Occipital lobe (tissue), 2 donors: ENCODE data around the gene MAST4. TPM values are rescaled to one million over a fixed set of nuclear protein-coding genes. Genes with fewer than 3 reads are reported as not detected.
"Not testable (repeated sequence)": the region's sequence is repeated elsewhere in the genome, so short reads cannot be mapped to it uniquely, and the experiment has no call there.

Experiments used
- DNase-seq: peaks from one replicate; lab custom pipeline; 2025; lab: John Stamatoyannopoulos, UW
- total RNA-seq: library from RNA; depleted of rRNA; stranded (reverse); fragments of >200 nt; gene quantifications from one replicate; pipeline ENCODE4 v1.2.3, GENCODE V29; 2014

MAST4 gene
- total RNA-seq, 1 donor from 2014 or later = 13.6 TPM

GRCh38 chr5:67153292-67153691, 557.1 kb downstream of the MAST4 start:
- DNase-seq = no peak

DNA sequence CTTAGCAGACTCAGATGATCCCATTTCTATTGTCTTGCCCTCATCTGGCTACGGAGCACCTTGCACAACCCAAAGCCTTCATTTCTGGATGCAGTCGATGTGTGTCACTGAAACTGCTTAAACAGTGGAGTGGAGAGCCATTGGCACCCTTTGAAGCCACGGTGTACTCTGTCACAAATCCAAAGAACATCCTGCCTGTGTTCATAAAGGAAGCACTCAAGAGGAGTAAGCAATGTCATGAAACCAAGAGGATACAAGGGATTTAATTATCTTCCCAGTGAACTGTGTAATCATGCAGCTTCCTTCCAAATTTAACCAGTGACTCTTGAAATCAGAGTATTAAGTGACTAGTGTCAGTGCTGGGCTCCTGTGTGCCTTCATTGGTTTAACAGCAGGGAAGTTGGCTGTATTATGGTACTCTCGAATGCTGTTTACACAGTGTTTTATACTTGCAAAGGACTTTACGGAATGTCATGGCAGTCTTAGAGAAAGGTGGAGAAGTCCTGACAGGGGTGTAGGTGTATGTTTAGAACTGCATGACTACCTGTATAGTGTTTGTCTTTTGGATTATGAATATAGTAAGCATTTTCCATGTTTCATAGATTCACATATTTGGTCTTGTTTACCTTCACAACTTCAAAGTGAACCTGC, 558.5 kb downstream of the MAST4 start:
- DNase-seq = no peak

DNA sequence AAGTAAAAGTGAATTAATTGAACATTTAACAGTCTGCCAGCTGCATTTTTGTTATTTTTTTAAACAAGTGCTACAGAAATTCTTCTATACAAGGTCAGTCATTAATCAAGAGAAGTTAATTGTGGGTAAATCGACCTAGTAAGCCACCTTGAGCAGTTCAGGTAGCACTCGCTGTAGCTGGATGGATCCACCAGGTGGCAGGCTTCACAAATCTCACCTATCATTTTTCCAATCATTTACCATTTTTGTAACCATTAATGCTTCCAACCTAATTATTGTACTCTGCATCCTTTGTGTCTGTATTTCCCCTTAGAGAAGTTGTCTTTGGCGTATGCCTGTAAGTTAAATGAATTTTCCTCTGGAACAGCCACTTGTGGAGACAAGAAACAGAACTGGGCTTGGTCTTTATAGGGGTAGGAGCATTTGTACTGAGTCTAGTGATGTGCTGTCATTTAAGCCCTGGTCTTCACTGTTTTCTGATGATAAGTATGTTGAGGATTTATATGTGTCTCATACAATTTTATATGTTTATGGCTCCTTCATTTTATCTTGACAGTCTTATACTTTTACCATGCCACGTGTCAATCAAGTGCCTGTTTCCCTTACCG, 560.9 kb downstream of the MAST4 start:
- DNase-seq = no peak

DNA sequence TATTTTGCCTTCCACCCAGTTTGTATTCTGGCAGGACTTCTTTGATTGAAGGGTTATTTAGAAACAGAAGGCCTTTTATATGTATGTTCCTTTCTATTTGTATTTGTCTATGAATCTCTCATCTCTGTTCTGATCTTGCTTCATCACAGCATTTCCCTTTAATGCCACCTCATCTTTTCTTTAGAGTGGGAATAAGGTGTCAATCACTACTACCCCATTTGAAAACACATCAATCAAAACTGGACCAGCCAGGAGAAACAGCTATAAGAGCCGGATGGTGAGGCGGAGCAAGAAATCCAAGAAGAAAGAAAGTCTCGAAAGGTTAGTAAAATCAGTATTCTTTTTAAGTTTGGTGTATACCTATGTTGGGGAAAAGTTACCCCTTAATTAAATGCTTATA, 564.1 kb downstream of the MAST4 start:
- no peak for DNase-seq

GRCh38 chr5:67160985-67161384, 564.8 kb downstream of the MAST4 start:
- no peak for DNase-seq

DNA sequence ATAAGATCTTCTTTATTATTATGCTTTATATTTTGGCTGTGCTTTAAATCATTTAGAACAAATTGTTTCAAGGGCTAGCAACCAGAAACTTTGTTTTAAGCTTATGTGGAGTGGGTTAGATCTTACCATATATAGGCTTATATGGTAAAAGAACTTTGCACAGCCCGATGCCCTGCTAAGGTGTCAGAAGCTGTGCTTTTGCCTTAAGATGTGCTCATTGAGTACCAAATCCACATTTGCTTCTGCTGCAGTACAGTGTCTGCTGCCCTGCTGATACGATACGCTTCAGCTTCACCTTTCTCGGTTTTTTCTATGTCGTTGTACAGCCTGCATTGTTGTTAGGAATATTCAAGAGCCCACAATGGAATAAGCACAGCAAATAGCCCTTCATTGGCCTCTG, 565.6 kb downstream of the MAST4 start:
- no peak for DNase-seq

GRCh38 chr5:67163231-67163756, 567.1 kb downstream of the MAST4 start:
- no peak for DNase-seq

DNA sequence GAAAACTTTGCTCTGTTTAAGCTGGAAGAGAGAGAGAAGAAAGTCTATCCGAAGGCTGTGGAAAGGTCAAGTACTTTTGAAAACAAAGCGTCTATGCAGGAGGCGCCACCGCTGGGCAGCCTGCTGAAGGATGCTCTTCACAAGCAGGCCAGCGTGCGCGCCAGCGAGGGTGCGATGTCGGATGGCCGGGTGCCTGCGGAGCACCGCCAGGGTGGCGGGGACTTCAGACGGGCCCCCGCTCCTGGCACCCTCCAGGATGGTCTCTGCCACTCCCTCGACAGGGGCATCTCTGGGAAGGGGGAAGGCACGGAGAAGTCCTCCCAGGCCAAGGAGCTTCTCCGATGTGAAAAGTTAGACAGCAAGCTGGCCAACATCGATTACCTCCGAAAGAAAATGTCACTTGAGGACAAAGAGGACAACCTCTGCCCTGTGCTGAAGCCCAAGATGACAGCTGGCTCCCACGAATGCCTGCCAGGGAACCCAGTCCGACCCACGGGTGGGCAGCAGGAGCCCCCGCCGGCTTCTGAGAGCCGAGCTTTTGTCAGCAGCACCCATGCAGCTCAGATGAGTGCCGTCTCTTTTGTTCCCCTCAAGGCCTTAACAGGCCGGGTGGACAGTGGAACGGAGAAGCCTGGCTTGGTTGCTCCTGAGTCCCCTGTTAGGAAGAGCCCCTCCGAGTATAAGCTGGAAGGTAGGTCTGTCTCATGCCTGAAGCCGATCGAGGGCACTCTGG, 567.8 kb downstream of the MAST4 start:
- no peak for DNase-seq

- DNase-seq = no peak
These were observed 568.8 kb downstream of the MAST4 start for GRCh38 chr5:67164856-67165525.

DNA sequence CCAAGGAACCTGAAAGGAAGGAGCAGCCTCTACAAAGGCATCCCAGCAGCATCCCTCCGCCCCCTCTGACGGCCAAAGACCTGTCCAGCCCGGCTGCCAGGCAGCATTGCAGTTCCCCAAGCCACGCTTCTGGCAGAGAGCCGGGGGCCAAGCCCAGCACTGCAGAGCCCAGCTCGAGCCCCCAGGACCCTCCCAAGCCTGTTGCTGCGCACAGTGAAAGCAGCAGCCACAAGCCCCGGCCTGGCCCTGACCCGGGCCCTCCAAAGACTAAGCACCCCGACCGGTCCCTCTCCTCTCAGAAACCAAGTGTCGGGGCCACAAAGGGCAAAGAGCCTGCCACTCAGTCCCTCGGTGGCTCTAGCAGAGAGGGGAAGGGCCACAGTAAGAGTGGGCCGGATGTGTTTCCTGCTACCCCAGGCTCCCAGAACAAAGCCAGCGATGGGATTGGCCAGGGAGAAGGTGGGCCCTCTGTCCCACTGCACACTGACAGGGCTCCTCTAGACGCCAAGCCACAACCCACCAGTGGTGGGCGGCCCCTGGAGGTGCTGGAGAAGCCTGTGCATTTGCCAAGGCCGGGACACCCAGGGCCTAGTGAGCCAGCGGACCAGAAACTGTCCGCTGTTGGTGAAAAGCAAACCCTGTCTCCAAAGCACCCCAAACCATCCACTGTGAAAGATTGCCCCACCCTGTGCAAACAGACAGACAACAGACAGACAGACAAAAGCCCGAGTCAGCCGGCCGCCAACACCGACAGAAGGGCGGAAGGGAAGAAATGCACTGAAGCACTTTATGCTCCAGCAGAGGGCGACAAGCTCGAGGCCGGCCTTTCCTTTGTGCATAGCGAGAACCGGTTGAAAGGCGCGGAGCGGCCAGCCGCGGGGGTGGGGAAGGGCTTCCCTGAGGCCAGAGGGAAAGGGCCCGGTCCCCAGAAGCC, 569.6 kb downstream of the MAST4 start:
- DNase-seq = peak; percentile 64

GRCh38 chr5:67166460-67167285, 570.5 kb downstream of the MAST4 start:
- DNase-seq = no peak

- DNase-seq = no peak
These were observed 571.9 kb downstream of the MAST4 start for GRCh38 chr5:67168069-67168468.

GRCh38 chr5:67170767-67171166, 574.6 kb downstream of the MAST4 start:
- no peak for DNase-seq

DNA sequence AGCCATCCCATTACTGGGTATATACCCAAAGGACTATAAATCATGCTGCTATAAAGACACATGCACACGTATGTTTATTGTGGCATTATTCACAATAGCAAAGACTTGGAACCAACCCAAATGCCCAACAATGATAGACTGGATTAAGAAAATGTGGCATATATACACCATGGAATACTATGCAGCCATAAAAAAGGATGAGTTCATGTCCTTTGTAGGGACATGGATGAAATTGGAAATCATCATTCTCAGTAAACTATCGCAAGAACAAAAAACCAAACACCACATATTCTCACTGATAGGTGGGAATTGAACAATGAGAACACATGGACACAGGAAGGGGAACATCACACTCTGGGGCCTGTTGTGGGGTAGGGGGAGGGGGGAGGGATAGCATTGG, 577.2 kb downstream of the MAST4 start:
- DNase-seq = not testable (repeated sequence)

GRCh38 chr5:67173959-67174358, 577.8 kb downstream of the MAST4 start:
- DNase-seq = no peak

DNA sequence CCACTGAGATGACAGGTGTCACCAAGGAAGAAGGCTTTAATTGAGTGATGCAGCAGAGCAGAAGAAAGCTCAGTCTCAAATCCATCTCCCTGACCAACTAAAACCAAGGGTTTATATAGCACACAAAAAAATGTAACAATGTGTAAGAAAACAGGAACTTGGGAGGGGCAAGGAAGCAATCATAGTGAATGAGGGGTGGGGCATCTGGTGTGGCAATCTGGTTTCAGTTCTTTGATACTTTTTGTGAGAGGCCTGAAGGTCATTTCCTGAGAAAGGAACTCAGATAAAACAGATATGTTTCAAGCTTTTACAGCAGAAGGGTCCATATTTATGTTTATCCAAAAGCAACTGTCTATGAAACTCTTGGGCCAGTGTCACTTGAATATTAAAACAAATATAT, 580.7 kb downstream of the MAST4 start:
- no peak for DNase-seq

- no peak for DNase-seq
These were observed 581.9 kb downstream of the MAST4 start for GRCh38 chr5:67178085-67178484.

- DNase-seq = no peak
These were observed 582.8 kb downstream of the MAST4 start for GRCh38 chr5:67178966-67179365.

DNA sequence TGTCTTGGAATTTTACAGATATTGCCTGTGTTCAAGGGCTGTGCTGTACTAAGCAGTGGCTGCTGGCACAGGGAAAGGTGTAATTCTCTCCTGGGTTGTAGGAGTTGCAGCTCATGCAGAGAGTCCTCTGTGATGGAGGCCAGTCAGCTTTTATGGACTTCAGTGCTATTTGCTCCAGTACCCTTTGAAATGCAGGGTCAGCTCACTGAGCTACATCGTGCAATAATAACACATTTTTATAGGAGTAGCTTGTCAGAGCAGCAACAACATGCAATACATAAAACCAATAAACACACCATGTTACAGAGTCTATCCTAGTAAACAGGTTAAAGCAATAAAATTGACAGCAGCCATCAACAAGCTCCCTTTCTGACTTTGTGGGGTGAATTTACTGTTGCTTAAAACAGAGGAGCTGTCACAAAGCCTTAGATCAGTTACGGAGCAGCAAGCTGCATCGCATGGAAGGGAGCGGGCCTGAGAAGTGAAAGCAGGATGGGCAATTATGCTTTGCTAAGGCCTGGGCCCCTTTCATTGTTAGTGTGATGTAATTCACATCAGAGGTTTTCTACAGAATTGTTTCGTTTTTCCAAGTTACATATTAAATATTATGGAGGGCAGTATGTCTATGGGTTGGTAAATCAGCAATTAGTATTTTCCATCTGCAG, 583.6 kb downstream of the MAST4 start:
- no peak for DNase-seq
